Right atrium auricular region (tissue), 2 donors: ENCODE results near the gene CUX1. TPM values are rescaled to one million over a fixed set of nuclear protein-coding genes. Genes with fewer than 3 reads are reported as not detected.

Experiments
- DNase-seq: peaks from one replicate; pipeline ENCODE4 v3.0.0-alpha.2; 2019; ENCODE audit warnings: low spot score
- H3K27ac ChIP-seq, 2 donors: fragments of 200-600 bp; sonication (generic); 1 replicate in 1 of 2; 2 replicates in 1 of 2; pipeline ENCODE4 v1.5.1; 2016 to 2019
- H3K27me3 ChIP-seq, 2 donors: fragments of 200-600 bp; sonication (generic); one replicate each; pipeline versions ENCODE4 v1.5.1 to v1.6.0; 2017 to 2019
- H3K36me3 ChIP-seq: fragments of 200-600 bp; sonication (generic); one replicate; pipeline ENCODE4 v1.5.1; 2016
- H3K4me1 ChIP-seq, 2 donors: fragments of 200-600 bp; sonication (generic); one replicate each; pipeline versions ENCODE4 v1.5.1 to v1.6.0; 2017 to 2019
- H3K4me3 ChIP-seq, 2 donors: fragments of 200-600 bp; sonication (generic); 1 replicate in 1 of 2; 2 replicates in 1 of 2; pipeline ENCODE4 v1.5.1; 2017 to 2019; ENCODE audit warnings: mild to moderate bottlenecking in 1 of 2, moderate library complexity in 1 of 2
- H3K9me3 ChIP-seq, 2 donors: fragments of 200-600 bp; sonication (generic); one replicate each; pipeline ENCODE4 v1.5.1; 2019
- CTCF ChIP-seq, 2 donors: fragments of 200-600 bp; sonication (generic); IDR thresholded peaks; one replicate each; pipeline ENCODE4 v1.5.1; 2019; ENCODE audit warnings: antibody characterized with exemption in 2 of 2
- total RNA-seq, 2 donors: library from RNA; depleted of rRNA; stranded (reverse); fragments of >200 nt; gene quantifications; one replicate each; pipeline ENCODE4 v1.1.0, GENCODE V29; 2016

Gene CUX1
- total RNA-seq, 2 donors from 2014 or later, result 71.1 to 94.4 TPM

GRCh38 chr7:102208826-102209225 lies 391.4 kb downstream of the CUX1 start:
- no peaks in the 10 kb centered on the region for H3K4me1 ChIP-seq
- peaks cover 46% of the 10 kb centered on the region for H3K36me3 ChIP-seq
- DNase-seq, result no peak
- no peaks in the 10 kb centered on the region for H3K27me3 ChIP-seq
- no peak overlapping the region for H3K4me3 ChIP-seq
- TF ChIP-seq CTCF (IDR thresholded peaks at IDR 0.05), result no peak
- H3K27ac ChIP-seq, result no peak overlapping the region
- H3K9me3 ChIP-seq, result no peaks in the 10 kb centered on the region

- DNase-seq, result no peak
- Histone ChIP-seq H3K4me3 (no peak overlapping the region), H3K9me3 (no peaks in the 10 kb centered on the region), H3K27ac (no peak overlapping the region), H3K4me1 (peaks cover 0 to 8% of the 10 kb centered on the region in 2 donors), H3K27me3 (no peaks in the 10 kb centered on the region), H3K36me3 (peaks cover 33% of the 10 kb centered on the region)
- TF ChIP-seq CTCF (IDR thresholded peaks at IDR 0.05), result no peak
Observed at GRCh38 chr7:102210787-102211186, 393.4 kb downstream of the CUX1 start.

GRCh38 chr7:102211590-102212550 lies 394.4 kb downstream of the CUX1 start:
- Histone ChIP-seq H3K4me3 (no peak overlapping the region), H3K4me1 (peaks cover 0 to 8% of the 10 kb centered on the region in 2 donors), H3K27me3 (no peaks in the 10 kb centered on the region), H3K9me3 (no peaks in the 10 kb centered on the region), H3K27ac (no peak overlapping the region), H3K36me3 (peaks cover 23% of the 10 kb centered on the region)
- TF ChIP-seq CTCF (IDR thresholded peaks at IDR 0.05), result no peak
- no peak for DNase-seq

- DNase-seq, result no peak
- Histone ChIP-seq H3K4me3 (no peak overlapping the region), H3K4me1 (peaks cover 0 to 8% of the 10 kb centered on the region in 2 donors), H3K27ac (peak overlapping the region; percentile 47 to 67), H3K36me3 (peaks cover 9% of the 10 kb centered on the region), H3K9me3 (no peaks in the 10 kb centered on the region), H3K27me3 (no peaks in the 10 kb centered on the region)
- TF ChIP-seq CTCF (IDR thresholded peaks at IDR 0.05), result no peak
Observed at GRCh38 chr7:102214477-102215072, 397.1 kb downstream of the CUX1 start.

- Histone ChIP-seq H3K27me3 (no peaks in the 10 kb centered on the region), H3K27ac (no peak overlapping the region), H3K9me3 (no peaks in the 10 kb centered on the region), H3K4me3 (no peak overlapping the region), H3K4me1 (peaks cover 0 to 8% of the 10 kb centered on the region in 2 donors), H3K36me3 (peaks cover 5% of the 10 kb centered on the region)
- no peak for TF ChIP-seq CTCF (IDR thresholded peaks at IDR 0.05)
- no peak for DNase-seq
Observed at GRCh38 chr7:102215256-102215655, 397.8 kb downstream of the CUX1 start.
